Measurements from ENCODE around the gene TSPAN32.
"Not testable (repeated sequence)": the region's sequence is repeated elsewhere in the genome, so short reads cannot be mapped to it uniquely, and the experiment has no call there.

TSPAN32 gene

GRCh38 chr11:2363130-2363529 lies 61.3 kb downstream of the TSPAN32 start:
- no peak for DNase-seq (ENCODE audit: low read depth in 1 of 2, low spot score in 1 of 2)

- no peak for DNase-seq (ENCODE audit: low read depth in 1 of 2, low spot score in 1 of 2)
Measured at GRCh38 chr11:2363577-2364370, 62.0 kb downstream of the TSPAN32 start.

- not testable (repeated sequence) for DNase-seq (ENCODE audit: low read depth in 1 of 2, low spot score in 1 of 2)
Measured at GRCh38 chr11:2364386-2364785, 62.6 kb downstream of the TSPAN32 start.

GRCh38 chr11:2365571-2366210 lies 63.9 kb downstream of the TSPAN32 start:
- no peak for DNase-seq (ENCODE audit: low read depth in 1 of 2, low spot score in 1 of 2)

- no peak for DNase-seq (ENCODE audit: low read depth in 1 of 2, low spot score in 1 of 2)
Measured at GRCh38 chr11:2366276-2366675, 64.5 kb downstream of the TSPAN32 start.

- DNase-seq (ENCODE audit: low read depth in 1 of 2, low spot score in 1 of 2): no peak
Measured at GRCh38 chr11:2366733-2367132, 64.9 kb downstream of the TSPAN32 start.

- DNase-seq (ENCODE audit: low read depth in 1 of 2, low spot score in 1 of 2): no peak
Measured at GRCh38 chr11:2367266-2368160, 65.7 kb downstream of the TSPAN32 start.

All from activated CD4-positive, alpha-beta T cell treated with anti-CD3 and anti-CD28 coated beads, Interleukin-2, amount 50 U/mL, for 24 hours (primary cell).